GM21423 (cell line): Measurements from ENCODE around the gene SPHK1.

Experiments used
- ATAC-seq: cut with Tn5 transposase; IDR thresholded peaks from one replicate; pipeline ENCODE4 v1.9.1; 2021; ENCODE audit warnings: mild to moderate bottlenecking, moderate library complexity; ENCODE audit not compliant: unreplicated experiment

SPHK1 gene

GRCh38 chr17:76383546-76384221, 725 bp upstream of the SPHK1 start:
- peak; percentile 14 for ATAC-seq

GRCh38 chr17:76384987-76385891, 830 bp downstream of the SPHK1 start:
- ATAC-seq, result no peak

DNA sequence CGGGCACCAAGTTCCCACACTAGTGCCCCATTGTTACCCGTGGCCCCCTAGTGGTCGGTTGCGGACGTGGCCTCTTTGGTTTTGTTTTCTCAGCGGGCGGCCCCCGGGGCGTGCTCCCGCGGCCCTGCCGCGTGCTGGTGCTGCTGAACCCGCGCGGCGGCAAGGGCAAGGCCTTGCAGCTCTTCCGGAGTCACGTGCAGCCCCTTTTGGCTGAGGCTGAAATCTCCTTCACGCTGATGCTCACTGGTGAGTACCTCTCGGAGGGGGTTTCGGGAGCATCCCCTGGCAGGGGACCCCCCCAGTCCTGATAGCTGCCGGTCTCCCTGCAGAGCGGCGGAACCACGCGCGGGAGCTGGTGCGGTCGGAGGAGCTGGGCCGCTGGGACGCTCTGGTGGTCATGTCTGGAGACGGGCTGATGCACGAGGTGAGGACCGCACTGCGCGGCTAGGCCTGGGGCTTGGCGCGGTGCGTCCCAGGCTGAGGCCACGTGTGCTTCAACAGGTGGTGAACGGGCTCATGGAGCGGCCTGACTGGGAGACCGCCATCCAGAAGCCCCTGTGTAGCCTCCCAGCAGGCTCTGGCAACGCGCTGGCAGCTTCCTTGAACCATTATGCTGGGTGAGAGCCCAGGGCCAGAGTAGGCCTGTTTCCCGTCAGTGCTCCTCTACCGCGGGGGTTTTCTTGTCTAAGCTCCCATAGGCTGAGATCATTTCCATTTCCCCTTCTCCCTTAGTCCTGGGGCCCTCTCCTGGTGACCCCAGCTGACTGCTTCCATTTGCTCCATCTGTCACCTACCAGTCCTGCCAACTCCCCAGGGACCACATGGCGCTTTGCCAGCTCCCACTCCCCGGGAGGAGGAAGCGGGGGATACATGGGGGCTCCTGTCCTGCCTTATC, 1.7 kb downstream of the SPHK1 start:
- ATAC-seq, result no peak

- ATAC-seq, result no peak
These were observed 2.8 kb downstream of the SPHK1 start for GRCh38 chr17:76386966-76387765.

GRCh38 chr17:76388966-76389888, 4.8 kb downstream of the SPHK1 start:
- no peak for ATAC-seq

DNA sequence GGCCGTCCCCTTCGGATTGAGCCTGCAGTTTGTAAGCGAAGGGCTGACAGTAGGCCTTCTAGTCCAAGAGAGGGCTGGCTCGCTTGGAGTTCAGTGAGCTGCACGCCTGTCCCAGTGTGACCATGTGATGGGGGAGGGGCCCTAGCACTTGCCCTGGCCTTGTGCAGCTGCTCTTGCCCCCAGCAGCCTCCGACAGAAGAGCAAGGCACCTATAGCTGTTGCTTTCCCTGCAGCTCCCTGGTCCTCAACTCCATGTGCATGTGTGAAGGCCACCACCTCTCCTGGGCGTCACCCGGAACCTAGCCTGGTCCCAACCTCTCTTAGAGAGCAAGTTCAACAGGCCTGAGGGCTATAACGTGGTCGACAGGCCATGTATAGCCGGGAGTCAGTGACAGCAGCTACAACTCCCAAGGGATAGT, 5.6 kb downstream of the SPHK1 start:
- no peak for ATAC-seq

DNA sequence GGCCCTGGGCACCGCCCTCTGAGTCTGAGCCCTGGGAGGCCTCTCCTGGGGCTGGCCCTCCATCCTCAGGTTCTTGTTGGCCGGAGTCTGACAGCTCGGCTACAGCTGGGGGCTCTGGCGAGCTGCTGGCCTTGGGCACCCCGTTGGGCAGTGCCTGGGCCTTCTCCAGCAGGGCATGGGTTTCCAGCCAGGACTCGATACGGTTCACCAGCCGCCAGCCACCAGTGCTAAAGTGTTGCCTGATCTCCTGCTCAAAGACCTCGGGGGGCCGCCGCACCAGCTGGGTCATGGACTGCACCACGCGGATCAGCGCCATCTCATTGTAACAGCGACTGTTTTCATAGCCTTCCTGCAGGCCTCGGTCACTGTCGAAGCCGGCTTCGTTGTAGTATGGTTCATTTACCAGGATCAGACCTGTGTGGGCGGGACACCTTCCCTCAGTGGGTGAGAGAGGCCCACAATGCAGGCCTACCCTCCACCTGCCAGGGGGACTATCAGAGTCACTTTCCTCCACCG, 6.8 kb downstream of the SPHK1 start:
- no peak for ATAC-seq

GRCh38 chr17:76394166-76394565, 9.8 kb downstream of the SPHK1 start:
- ATAC-seq, result no peak

DNA sequence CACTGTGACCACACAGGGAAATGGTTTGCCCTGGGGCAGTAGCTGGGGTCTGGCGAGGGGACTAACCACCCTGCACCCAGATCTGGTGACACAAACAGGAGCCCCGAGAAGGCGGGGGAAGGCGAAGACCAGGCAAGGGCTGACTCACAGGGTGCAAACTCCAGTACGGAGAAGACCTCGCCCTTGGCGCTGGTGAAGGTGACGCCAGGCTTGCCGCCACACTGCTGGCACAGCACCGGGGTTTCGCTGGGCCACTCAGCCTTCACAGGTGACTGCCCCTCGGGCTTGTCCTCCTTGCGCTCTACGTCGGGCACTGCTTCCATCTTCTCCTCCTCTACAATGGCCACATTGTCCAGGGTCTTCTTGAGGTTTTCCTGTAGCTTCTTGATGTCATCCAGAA, 11.6 kb downstream of the SPHK1 start:
- ATAC-seq, result no peak

- no peak for ATAC-seq
These were observed 12.8 kb downstream of the SPHK1 start for GRCh38 chr17:76397184-76397583.

GRCh38 chr17:76397687-76398522, 13.5 kb downstream of the SPHK1 start:
- no peak for ATAC-seq

- ATAC-seq, result no peak
These were observed 14.2 kb downstream of the SPHK1 start for GRCh38 chr17:76398523-76399174.

DNA sequence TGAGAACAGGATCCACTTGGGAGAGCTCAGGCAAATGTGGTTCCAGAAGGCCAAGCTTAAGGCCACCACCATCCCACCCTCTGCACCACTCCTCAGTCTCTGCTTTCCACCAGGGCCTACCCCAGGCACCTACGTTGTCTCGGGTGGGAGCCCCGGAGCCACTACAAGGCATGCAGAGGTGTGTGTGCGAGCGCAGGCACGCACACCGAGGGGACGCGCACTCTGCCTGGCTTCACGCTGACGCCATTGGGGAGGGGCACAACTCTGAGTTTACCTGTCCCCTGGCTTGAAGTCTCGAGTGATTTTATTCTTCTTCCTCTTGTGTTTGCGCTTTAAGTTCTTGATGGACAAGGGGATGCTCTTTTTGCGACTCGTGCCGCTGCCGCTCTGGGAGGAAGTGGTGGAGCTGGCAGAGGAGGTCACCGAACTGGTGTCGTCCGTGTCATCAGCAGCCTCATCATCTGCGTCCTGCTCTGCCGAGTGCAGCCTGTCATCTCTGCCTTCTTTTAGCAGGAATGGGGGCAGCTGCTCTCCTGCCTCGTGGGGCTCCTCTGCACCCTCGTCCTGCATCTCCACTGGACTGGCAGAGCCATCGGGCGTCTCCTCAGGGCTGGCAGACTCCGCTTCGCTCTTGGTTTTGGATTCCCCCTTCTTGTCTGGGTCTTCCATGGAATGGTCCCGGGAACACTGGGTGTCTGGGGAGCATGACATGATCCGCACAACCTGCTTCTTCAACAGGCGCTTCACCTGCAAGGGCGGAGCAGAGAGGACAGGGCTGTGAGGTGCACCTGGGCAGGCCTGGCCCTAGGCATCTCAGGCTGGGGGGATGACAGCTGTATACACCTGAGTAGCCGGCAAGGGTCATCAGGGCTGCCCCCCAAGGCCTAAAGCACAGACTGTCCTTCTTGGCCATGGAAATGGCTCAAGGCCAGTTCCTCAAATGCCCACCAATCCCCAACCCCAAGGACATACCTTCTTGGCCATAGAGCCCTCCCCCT, 15.1 kb downstream of the SPHK1 start:
- ATAC-seq, result no peak

DNA sequence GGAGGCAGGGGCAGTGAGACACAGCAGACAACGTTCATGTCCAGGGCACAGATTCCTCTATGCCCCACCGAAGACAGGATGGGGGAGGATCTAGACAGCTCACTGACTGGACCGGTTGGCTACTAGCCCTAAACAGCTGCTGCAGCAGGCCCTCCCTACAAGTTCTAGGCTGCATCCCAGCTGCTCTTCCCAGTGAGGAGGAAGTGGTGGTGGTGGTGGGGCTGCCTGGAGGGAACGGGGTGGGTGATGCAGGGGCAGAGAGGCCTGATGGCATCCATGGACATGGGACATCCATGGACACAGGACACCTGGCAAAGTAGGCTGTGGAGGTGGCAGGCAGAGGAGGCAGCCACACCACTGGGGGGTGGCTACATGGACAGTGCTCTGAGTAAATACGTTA, 18.3 kb downstream of the SPHK1 start:
- no peak for ATAC-seq

GRCh38 chr17:76404256-76404655, 19.8 kb downstream of the SPHK1 start:
- no peak for ATAC-seq

DNA sequence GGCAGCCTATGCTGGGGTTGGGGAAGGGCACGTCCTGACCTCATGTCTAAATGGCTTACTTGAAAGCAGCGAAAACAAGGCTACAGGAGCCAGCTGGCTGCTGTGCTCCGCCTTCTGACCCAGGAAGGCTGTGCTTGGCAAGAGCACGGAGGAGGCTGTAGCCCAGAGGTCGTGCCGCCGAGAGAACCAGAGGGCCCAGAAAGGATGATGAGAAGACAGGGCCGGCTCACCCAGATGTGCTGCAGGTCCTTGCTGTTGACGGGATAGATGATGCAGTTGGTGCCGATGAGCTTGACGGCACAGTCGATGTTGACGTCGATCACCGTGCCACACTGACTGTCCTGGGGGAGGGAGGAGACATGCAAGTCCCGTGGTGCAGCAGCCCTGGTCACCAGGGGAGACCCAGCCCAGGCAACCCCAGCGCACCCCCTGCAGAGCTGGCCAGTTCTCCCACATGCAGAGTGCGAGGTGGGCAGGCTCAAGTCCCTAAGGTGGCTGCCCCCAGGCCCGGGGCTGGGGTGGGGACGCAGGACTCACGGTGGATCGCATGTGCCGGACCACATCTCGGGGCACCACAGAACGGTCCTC, 20.7 kb downstream of the SPHK1 start:
- ATAC-seq, result no peak
